ENCODE measurements around the gene IL37. TPM values are rescaled to one million over a fixed set of nuclear protein-coding genes. Genes with fewer than 3 reads are reported as not detected.

Gene IL37
- total RNA-seq, 1 experiment from 2014 or later = not detected

DNA sequence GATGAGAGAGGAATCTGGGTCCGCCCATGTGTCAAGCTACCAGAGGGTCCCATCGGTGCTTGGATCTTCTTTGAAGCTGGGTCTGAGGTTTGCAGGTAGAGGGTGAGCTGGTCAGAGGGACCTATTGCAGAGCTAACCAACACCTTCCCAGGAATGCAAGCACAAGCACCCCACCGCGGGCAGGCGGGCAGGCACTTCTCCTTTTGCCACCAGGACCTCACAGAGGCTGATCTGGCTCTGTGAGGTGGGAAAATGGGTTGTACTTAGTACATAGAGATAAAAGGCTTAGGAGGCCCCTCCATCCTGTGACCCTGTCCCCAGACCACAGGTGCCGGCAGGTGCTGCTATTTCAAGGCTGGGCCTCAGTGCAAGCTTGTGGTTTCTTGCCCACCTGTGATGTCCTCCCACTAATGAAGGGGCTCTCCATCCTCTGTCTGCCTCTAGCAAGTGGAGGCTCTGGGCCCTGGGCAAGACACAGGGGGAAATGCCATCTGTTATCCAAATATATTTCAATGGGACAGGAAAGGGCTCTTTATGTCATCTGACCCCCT is 31.4 kb upstream of the IL37 start:
- H3K9ac ChIP-seq (ENCODE audit: extremely low read depth, insufficient read length, low read length) = no peak overlapping the region
- no peak overlapping the region for H4K5ac ChIP-seq (ENCODE audit: insufficient read length, low read depth, low read length)
- H2AK5ac ChIP-seq (ENCODE audit: insufficient read length, low read length) = no peak overlapping the region
- TF ChIP-seq, protein P1, sequence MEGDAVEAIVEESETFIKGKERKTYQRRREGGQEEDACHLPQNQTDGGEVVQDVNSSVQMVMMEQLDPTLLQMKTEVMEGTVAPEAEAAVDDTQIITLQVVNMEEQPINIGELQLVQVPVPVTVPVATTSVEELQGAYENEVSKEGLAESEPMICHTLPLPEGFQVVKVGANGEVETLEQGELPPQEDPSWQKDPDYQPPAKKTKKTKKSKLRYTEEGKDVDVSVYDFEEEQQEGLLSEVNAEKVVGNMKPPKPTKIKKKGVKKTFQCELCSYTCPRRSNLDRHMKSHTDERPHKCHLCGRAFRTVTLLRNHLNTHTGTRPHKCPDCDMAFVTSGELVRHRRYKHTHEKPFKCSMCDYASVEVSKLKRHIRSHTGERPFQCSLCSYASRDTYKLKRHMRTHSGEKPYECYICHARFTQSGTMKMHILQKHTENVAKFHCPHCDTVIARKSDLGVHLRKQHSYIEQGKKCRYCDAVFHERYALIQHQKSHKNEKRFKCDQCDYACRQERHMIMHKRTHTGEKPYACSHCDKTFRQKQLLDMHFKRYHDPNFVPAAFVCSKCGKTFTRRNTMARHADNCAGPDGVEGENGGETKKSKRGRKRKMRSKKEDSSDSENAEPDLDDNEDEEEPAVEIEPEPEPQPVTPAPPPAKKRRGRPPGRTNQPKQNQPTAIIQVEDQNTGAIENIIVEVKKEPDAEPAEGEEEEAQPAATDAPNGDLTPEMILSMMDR (conservative IDR thresholded peaks at IDR 0.05) = no peak
- H3K27me3 ChIP-seq (ENCODE audit: insufficient read depth, low read length) = no peaks in the 10 kb centered on the region
- H2BK15ac ChIP-seq (ENCODE audit: low read depth, low read length) = no peak overlapping the region
- H4K8ac ChIP-seq (replicated peaks; ENCODE audit: insufficient read length, low read depth, low read length) = no peak overlapping the region
- H3K4me2 ChIP-seq (ENCODE audit: insufficient read depth, insufficient read length, low read length) = no peak overlapping the region
- no peaks in the 10 kb centered on the region for H3K79me2 ChIP-seq (ENCODE audit: insufficient read depth, low read length)
- H2BK12ac ChIP-seq (ENCODE audit: insufficient read length, low read depth, low read length) = no peak overlapping the region
- no peak overlapping the region for H2BK120ac ChIP-seq (ENCODE audit: low read depth, low read length, poor library complexity, severe bottlenecking)
- Mint-ChIP-seq H3K4me3 (no peak overlapping the region), H3K27me3 (ENCODE audit: low read depth) (peaks cover 3% of the 10 kb centered on the region), H3K4me1 (peaks cover 8 to 10% of the 10 kb centered on the region in 2 experiments), H3K27ac (no peak overlapping the region), H3K36me3 (ENCODE audit: insufficient read depth in 1 of 3, low read depth in 3 of 3) (no peaks in the 10 kb centered on the region), H3K9me3 (no peaks in the 10 kb centered on the region)
- no peak for DNase-seq
- H3K23ac ChIP-seq (ENCODE audit: insufficient read length, low read depth, low read length) = no peak overlapping the region
- no peaks in the 10 kb centered on the region for H3K4me1 ChIP-seq (ENCODE audit: insufficient read depth, low read length)
- no peaks in the 10 kb centered on the region for H3K9me3 ChIP-seq (ENCODE audit: control insufficient read depth, low read depth, low read length)
- H3K18ac ChIP-seq (ENCODE audit: insufficient read length, low read depth, low read length) = no peak overlapping the region
- WGBS (ENCODE audit: extremely low coverage, insufficient read length, low lambda C conversion rate) = no CpG with 5 or more reads among the region's 6 CpGs
- H3K56ac ChIP-seq (ENCODE audit: insufficient read length, low read depth, low read length) = no peak overlapping the region
- no peak overlapping the region for H3T11ph ChIP-seq (ENCODE audit: low read length)
- no peak overlapping the region for H3K14ac ChIP-seq (ENCODE audit: insufficient read depth, low read length)
- no peak overlapping the region for H2BK20ac ChIP-seq (ENCODE audit: low read depth, low read length, poor library complexity, severe bottlenecking)
- no peak overlapping the region for H3K4ac ChIP-seq (ENCODE audit: low read depth, low read length)
- no peak overlapping the region for H3K27ac ChIP-seq (ENCODE audit: insufficient read length, low read depth, low read length)
- no peaks in the 10 kb centered on the region for H3K23me2 ChIP-seq (ENCODE audit: insufficient read length, low read depth, low read length, poor library complexity, severe bottlenecking)
- H2AFZ ChIP-seq (ENCODE audit: low read length) = no peak overlapping the region
- no peaks in the 10 kb centered on the region for H4K20me1 ChIP-seq (ENCODE audit: control insufficient read depth, insufficient read depth, insufficient read length)
- no peak overlapping the region for H4K91ac ChIP-seq (ENCODE audit: insufficient read length, low read depth, low read length)
- no peaks in the 10 kb centered on the region for H3K79me1 ChIP-seq (ENCODE audit: insufficient read depth, low read depth, low read length, poor library complexity, severe bottlenecking)
- no peak overlapping the region for H2BK5ac ChIP-seq (ENCODE audit: insufficient read length, low read length)

Data from H9 (cell line).